HEK293 (cell line): ENCODE results near the gene NUDT22.

Source experiments
- CTCF ChIA-PET: fragments of 350-600 bp; formaldehyde crosslinking; extraction: SDS; loops from one replicate; lab custom pipeline; 2021; ENCODE audit warnings: antibody characterized with exemption; lab: Yijun Ruan, JAX
- POLR2A ChIA-PET: fragments of 300-600 bp; formaldehyde crosslinking; extraction: SDS; loops from one replicate; lab custom pipeline; 2020; ENCODE audit warnings: antibody characterized with exemption, inconsistent platforms; lab: Yijun Ruan, JAX
- H3K27ac ChIP-seq: fragments of 200-500 bp; sonication (Bioruptor generic); 2 replicates; pipeline ENCODE4 v1.5.1; 2014; ENCODE audit warnings: low read depth, low read length, control low read depth, inconsistent platforms; ENCODE audit errors: extremely low read depth
- H3K36me3 ChIP-seq, 2 experiments: fragments of 200-500 bp in 1 of 2; sonication (Bioruptor generic) in 1 of 2; 1 replicate in 1 of 2; 2 replicates in 1 of 2; pipeline ENCODE4 v1.5.1; 2014 to 2017; ENCODE audit warnings: inconsistent platforms in 2 of 2, low read length in 2 of 2; ENCODE audit not compliant: control insufficient read depth in 2 of 2, insufficient read depth in 1 of 2
- H3K4me1 ChIP-seq: fragments of 200-500 bp; sonication (Bioruptor generic); 2 replicates; pipeline ENCODE4 v1.5.1; 2014; ENCODE audit warnings: mild to moderate bottlenecking, low read length, inconsistent platforms; ENCODE audit not compliant: control insufficient read depth, insufficient read depth
- H3K4me3 ChIP-seq: 2 replicates; pipeline ENCODE4 v1.5.1; 2011; ENCODE audit warnings: low read depth, mild to moderate bottlenecking, control low read depth, low read length, moderate library complexity
- H3K9me3 ChIP-seq: fragments of 200-500 bp; sonication (Bioruptor generic); 2 replicates; pipeline ENCODE4 v1.5.1; 2014; ENCODE audit warnings: low read depth, low read length, inconsistent platforms; ENCODE audit not compliant: control insufficient read depth, insufficient read depth
- BCL11B ChIP-seq: fragments of 450-650 bp; formaldehyde crosslinking; IDR thresholded peaks from 2 replicates; pipeline ENCODE4 v1.5.1; 2016; ENCODE audit warnings: low read depth, missing biosample characterization, missing genetic modification characterization
- GFI1B ChIP-seq: fragments of 450-650 bp; formaldehyde crosslinking; IDR thresholded peaks from 2 replicates; pipeline ENCODE4 v1.5.1; 2016; ENCODE audit warnings: missing biosample characterization, missing genetic modification characterization
- HIC1 ChIP-seq: fragments of 450-650 bp; formaldehyde crosslinking; IDR thresholded peaks from 2 replicates; pipeline ENCODE4 v1.5.1; 2016; ENCODE audit warnings: missing biosample characterization, missing genetic modification characterization
- HOXC10 ChIP-seq: sonication (generic); formaldehyde crosslinking; IDR thresholded peaks from 2 replicates; pipeline ENCODE4 v1.8.1; 2023; ENCODE audit warnings: mild to moderate bottlenecking, missing genetic modification reagents
- KLF1 ChIP-seq: fragments of 450-650 bp; formaldehyde crosslinking; IDR thresholded peaks from 2 replicates; pipeline ENCODE4 v1.5.1; 2016; ENCODE audit warnings: missing biosample characterization, missing genetic modification characterization
- PATZ1 ChIP-seq: fragments of 450-650 bp; formaldehyde crosslinking; IDR thresholded peaks from 2 replicates; pipeline ENCODE4 v1.5.1; 2016; ENCODE audit warnings: missing biosample characterization, missing genetic modification characterization
- PRDM6 ChIP-seq: fragments of 450-650 bp; formaldehyde crosslinking; IDR thresholded peaks from 2 replicates; pipeline ENCODE4 v1.5.1; 2017; ENCODE audit warnings: missing biosample characterization, missing genetic modification characterization
- SCRT2 ChIP-seq: fragments of 450-650 bp; formaldehyde crosslinking; IDR thresholded peaks from 2 replicates; pipeline ENCODE4 v1.5.1; 2016; ENCODE audit warnings: missing biosample characterization, missing genetic modification characterization
- ZBTB1 ChIP-seq: fragments of 450-650 bp; formaldehyde crosslinking; IDR thresholded peaks from 2 replicates; pipeline ENCODE4 v1.5.1; 2016; ENCODE audit warnings: missing biosample characterization, missing genetic modification characterization
- ZBTB10 ChIP-seq: fragments of 450-650 bp; formaldehyde crosslinking; IDR thresholded peaks from 2 replicates; pipeline ENCODE4 v1.5.1; 2016; ENCODE audit warnings: missing biosample characterization, missing genetic modification characterization
- ZBTB17 ChIP-seq: fragments of 450-650 bp; formaldehyde crosslinking; IDR thresholded peaks from 2 replicates; pipeline ENCODE4 v1.5.1; 2016; ENCODE audit warnings: missing biosample characterization, missing genetic modification characterization
- ZFP37 ChIP-seq: fragments of 450-650 bp; formaldehyde crosslinking; IDR thresholded peaks from 2 replicates; pipeline ENCODE4 v1.5.1; 2016; ENCODE audit warnings: missing biosample characterization, missing genetic modification characterization
- ZNF146 ChIP-seq: fragments of 450-650 bp; formaldehyde crosslinking; IDR thresholded peaks from 2 replicates; pipeline ENCODE4 v1.5.1; 2016; ENCODE audit warnings: missing biosample characterization, missing genetic modification characterization
- ZNF157 ChIP-seq: fragments of 450-650 bp; formaldehyde crosslinking; IDR thresholded peaks from 2 replicates; pipeline ENCODE4 v1.5.1; 2016; ENCODE audit warnings: missing biosample characterization, missing genetic modification characterization
- ZNF302 ChIP-seq: fragments of 450-650 bp; formaldehyde crosslinking; IDR thresholded peaks from 2 replicates; pipeline ENCODE4 v1.5.1; 2016; ENCODE audit warnings: missing biosample characterization, missing genetic modification characterization, low read depth
- ZNF391 ChIP-seq: fragments of 450-650 bp; formaldehyde crosslinking; IDR thresholded peaks from 2 replicates; pipeline ENCODE4 v1.5.1; 2016; ENCODE audit warnings: low read depth, missing biosample characterization, missing genetic modification characterization, borderline replicate concordance
- ZNF398 ChIP-seq: fragments of 450-650 bp; formaldehyde crosslinking; IDR thresholded peaks from 2 replicates; pipeline ENCODE4 v1.5.1; 2017; ENCODE audit warnings: missing biosample characterization, missing genetic modification characterization
- ZNF433 ChIP-seq: fragments of 450-650 bp; formaldehyde crosslinking; IDR thresholded peaks from 2 replicates; pipeline ENCODE4 v1.5.1; 2016; ENCODE audit warnings: missing biosample characterization, missing genetic modification characterization, low read depth
- ZNF521 ChIP-seq: fragments of 450-650 bp; formaldehyde crosslinking; IDR thresholded peaks from 2 replicates; pipeline ENCODE4 v1.5.1; 2017; ENCODE audit warnings: missing biosample characterization, mild to moderate bottlenecking, missing genetic modification characterization
- ZNF623 ChIP-seq: fragments of 450-650 bp; formaldehyde crosslinking; IDR thresholded peaks from 2 replicates; pipeline ENCODE4 v1.5.1; 2016; ENCODE audit warnings: missing biosample characterization, missing genetic modification characterization
- ZNF629 ChIP-seq: fragments of 450-650 bp; formaldehyde crosslinking; IDR thresholded peaks from 2 replicates; pipeline ENCODE4 v1.5.1; 2017; ENCODE audit warnings: missing biosample characterization, missing genetic modification characterization
- ZNF692 ChIP-seq: fragments of 450-650 bp; formaldehyde crosslinking; IDR thresholded peaks from 2 replicates; pipeline ENCODE4 v1.5.1; 2016; ENCODE audit warnings: missing biosample characterization, missing genetic modification characterization
- ZSCAN23 ChIP-seq: fragments of 450-650 bp; formaldehyde crosslinking; IDR thresholded peaks from 2 replicates; pipeline ENCODE4 v1.5.1; 2016; ENCODE audit warnings: missing biosample characterization, missing genetic modification characterization

Gene NUDT22

GRCh38 chr11:64244966-64245365 is 18.9 kb downstream of the NUDT22 start (continued):
- peak; percentile 35; the same call in 1 of the 2 replicates for TF ChIP-seq PATZ1 (tag by site-specific recombination)
- TF ChIP-seq BCL11B (tag by site-specific recombination): no peak
- no peak for TF ChIP-seq ZNF692 (tag by site-specific recombination)
- no peak for TF ChIP-seq ZNF302
- TF ChIP-seq GFI1B: no peak
- no peak for TF ChIP-seq ZNF521 (tag by site-specific recombination)
- no peak for TF ChIP-seq PRDM6 (tag by site-specific recombination)
- no peak for TF ChIP-seq ZBTB1
- no peak for TF ChIP-seq ZNF157
- no peak for TF ChIP-seq ZNF398
- TF ChIP-seq ZNF391 (tag by site-specific recombination): no peak
- TF ChIP-seq HIC1 (tag by site-specific recombination): peak; percentile 58; the same call in 1 of the 2 replicates
- TF ChIP-seq KLF1 (tag by site-specific recombination): no peak
- TF ChIP-seq SCRT2 (tag by site-specific recombination): no peak
- TF ChIP-seq ZBTB17 (tag by site-specific recombination): peak; percentile 61
- TF ChIP-seq HOXC10 (CRISPR knock-in tag): no peak
- TF ChIP-seq ZNF629 (tag by site-specific recombination): no peak
- TF ChIP-seq, all 188 proteins: peak for 5

GRCh38 chr11:64245401-64245796 is 19.3 kb downstream of the NUDT22 start:
- peak overlapping the region; percentile 66; the same call in 1 of the 2 replicates for H3K27ac ChIP-seq
- ChIA-PET POLR2A (interaction anchor here (0.7 to 7.2 kb wide), 9 partner anchors 10 to 72 kb away, joined by 3 to 96 read pairs (median 6); partner anchors contain the start of genes NUDT22, PRDX5, STIP1 and TRMT112), CTCF (interaction anchor here (0.5 to 1.7 kb wide), 10 partner anchors 10 to 987 kb away, joined by 3 to 10 read pairs (median 4); no protein-coding TSS in a partner anchor)
- peaks cover 0 to 20% of the 10 kb centered on the region in 2 experiments; a peak in 1 of 3 replicates for H3K36me3 ChIP-seq
- no peaks in the 10 kb centered on the region for H3K4me1 ChIP-seq
- H3K4me3 ChIP-seq: peak overlapping the region; percentile 68
- H3K9me3 ChIP-seq: no peaks in the 10 kb centered on the region
- TF ChIP-seq ZNF146 (tag by site-specific recombination) (no peak), PATZ1 (tag by site-specific recombination) (0 out of 2 replicates have a peak, but pooled peaks have one; percentile 12), ZFP37 (no peak), ZBTB10 (0 out of 2 replicates have a peak, but pooled peaks have one; percentile 2), ZSCAN23 (tag by site-specific recombination) (no peak), ZNF433 (tag by site-specific recombination) (no peak), ZNF623 (no peak), SCRT2 (tag by site-specific recombination) (peak; percentile 58; the same call in 1 of the 2 replicates)
